ENCODE results near the gene SLC47A2. TPM values are rescaled to one million over a fixed set of nuclear protein-coding genes. Genes with fewer than 3 reads are reported as not detected.
"Not testable (repeated sequence)": the region's sequence is repeated elsewhere in the genome, so short reads cannot be mapped to it uniquely, and the experiment has no call there.

Gene SLC47A2
- total RNA-seq, 1 experiment from 2014 or later: not detected

DNA sequence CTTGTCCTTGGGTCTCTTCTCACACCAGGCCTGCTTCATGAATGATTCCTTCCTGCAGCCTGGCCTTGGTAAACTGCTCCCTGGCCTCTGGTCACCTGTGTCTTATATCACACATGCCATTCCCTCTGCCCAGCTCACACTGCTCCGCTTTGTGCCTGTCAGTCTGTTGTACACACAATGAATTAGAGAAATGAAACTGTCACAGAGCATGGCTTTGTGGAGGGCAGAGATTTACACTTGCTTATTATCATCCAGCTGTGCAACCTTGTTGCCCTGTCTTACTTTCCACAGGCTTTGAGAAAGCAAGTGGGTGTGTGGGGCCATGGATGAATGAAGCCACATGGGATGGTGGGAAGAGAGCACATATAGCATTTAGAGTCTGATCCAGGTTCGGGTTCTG is 45.5 kb downstream of the SLC47A2 start:
- Histone ChIP-seq H3K27me3 (ENCODE audit: control insufficient read depth, insufficient read depth, low read length) (no peaks in the 10 kb centered on the region), H3K4me3 (ENCODE audit: low read depth in 2 of 2, low read length in 2 of 2) (no peak overlapping the region), H3K36me3 (ENCODE audit: control insufficient read depth, insufficient read depth, low read length) (no peaks in the 10 kb centered on the region), H3K27ac (ENCODE audit: low read length) (no peak overlapping the region), H3K4me1 (ENCODE audit: control insufficient read depth, insufficient read depth, low read length) (no peaks in the 10 kb centered on the region), H3K9me3 (ENCODE audit: control insufficient read depth, insufficient read depth, low read depth, low read length) (no peaks in the 10 kb centered on the region)
- BruUV-seq (replicated peaks): no TSS peak
- TF ChIP-seq TCF7L2 (IDR thresholded peaks at IDR 0.05; ENCODE audit: low read depth, low read length) (no peak), POLR2AphosphoS5 (IDR thresholded peaks at IDR 0.05; ENCODE audit: low read depth, low read length) (no peak), SIN3A (IDR thresholded peaks at IDR 0.05; ENCODE audit: borderline replicate concordance, insufficient read depth, low read depth, low read length) (no peak)
- TF ChIP-seq, protein P1, sequence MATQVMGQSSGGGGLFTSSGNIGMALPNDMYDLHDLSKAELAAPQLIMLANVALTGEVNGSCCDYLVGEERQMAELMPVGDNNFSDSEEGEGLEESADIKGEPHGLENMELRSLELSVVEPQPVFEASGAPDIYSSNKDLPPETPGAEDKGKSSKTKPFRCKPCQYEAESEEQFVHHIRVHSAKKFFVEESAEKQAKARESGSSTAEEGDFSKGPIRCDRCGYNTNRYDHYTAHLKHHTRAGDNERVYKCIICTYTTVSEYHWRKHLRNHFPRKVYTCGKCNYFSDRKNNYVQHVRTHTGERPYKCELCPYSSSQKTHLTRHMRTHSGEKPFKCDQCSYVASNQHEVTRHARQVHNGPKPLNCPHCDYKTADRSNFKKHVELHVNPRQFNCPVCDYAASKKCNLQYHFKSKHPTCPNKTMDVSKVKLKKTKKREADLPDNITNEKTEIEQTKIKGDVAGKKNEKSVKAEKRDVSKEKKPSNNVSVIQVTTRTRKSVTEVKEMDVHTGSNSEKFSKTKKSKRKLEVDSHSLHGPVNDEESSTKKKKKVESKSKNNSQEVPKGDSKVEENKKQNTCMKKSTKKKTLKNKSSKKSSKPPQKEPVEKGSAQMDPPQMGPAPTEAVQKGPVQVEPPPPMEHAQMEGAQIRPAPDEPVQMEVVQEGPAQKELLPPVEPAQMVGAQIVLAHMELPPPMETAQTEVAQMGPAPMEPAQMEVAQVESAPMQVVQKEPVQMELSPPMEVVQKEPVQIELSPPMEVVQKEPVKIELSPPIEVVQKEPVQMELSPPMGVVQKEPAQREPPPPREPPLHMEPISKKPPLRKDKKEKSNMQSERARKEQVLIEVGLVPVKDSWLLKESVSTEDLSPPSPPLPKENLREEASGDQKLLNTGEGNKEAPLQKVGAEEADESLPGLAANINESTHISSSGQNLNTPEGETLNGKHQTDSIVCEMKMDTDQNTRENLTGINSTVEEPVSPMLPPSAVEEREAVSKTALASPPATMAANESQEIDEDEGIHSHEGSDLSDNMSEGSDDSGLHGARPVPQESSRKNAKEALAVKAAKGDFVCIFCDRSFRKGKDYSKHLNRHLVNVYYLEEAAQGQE (IDR thresholded peaks at IDR 0.05; ENCODE audit: insufficient read depth in 1 of 2, low read depth in 2 of 2, low read length in 1 of 2): no peak
- TF ChIP-seq, protein P2, sequence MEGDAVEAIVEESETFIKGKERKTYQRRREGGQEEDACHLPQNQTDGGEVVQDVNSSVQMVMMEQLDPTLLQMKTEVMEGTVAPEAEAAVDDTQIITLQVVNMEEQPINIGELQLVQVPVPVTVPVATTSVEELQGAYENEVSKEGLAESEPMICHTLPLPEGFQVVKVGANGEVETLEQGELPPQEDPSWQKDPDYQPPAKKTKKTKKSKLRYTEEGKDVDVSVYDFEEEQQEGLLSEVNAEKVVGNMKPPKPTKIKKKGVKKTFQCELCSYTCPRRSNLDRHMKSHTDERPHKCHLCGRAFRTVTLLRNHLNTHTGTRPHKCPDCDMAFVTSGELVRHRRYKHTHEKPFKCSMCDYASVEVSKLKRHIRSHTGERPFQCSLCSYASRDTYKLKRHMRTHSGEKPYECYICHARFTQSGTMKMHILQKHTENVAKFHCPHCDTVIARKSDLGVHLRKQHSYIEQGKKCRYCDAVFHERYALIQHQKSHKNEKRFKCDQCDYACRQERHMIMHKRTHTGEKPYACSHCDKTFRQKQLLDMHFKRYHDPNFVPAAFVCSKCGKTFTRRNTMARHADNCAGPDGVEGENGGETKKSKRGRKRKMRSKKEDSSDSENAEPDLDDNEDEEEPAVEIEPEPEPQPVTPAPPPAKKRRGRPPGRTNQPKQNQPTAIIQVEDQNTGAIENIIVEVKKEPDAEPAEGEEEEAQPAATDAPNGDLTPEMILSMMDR (IDR thresholded peaks at IDR 0.05): no peak
- intact Hi-C loops (cut with micrococcal nuclease; ENCODE audit: unreplicated experiment) (no loop called here), in situ Hi-C loops (cut with HindIII; ENCODE audit: low pct_unique_long_range_greater_than_20kb, low sequenced_read_pairs) (no loop called here)
- ChIA-PET POLR2A (no interaction called here), CTCF (no interaction called here)
- DNase-seq (ENCODE audit: low read depth, low spot score) (no peak), ATAC-seq (no peak)

DNA sequence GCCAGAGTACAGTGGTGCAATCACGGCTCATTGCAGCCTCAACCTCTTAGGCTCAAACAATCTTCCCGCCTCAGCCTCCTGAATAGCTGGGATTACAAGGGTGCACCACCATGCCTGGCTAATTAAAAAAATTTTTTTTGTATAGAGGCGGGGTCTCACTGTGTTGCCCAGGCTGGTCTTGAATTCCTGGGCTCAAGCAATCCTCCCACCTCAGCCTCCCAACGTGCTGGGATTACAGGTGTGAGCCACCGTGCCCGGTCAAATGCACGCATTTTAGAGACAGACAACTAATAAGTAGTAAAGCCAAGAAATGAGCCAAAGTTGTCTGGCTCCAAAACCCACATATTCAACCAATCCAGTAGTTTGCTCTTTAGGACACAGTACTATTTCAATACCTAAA is 46.7 kb downstream of the SLC47A2 start:
- H3K4me1 ChIP-seq (ENCODE audit: control insufficient read depth, insufficient read depth, low read length); DNase-seq (ENCODE audit: low read depth, low spot score); H3K27me3 ChIP-seq (ENCODE audit: control insufficient read depth, insufficient read depth, low read length); BruUV-seq (replicated peaks); in situ Hi-C loops (cut with HindIII; ENCODE audit: low pct_unique_long_range_greater_than_20kb, low sequenced_read_pairs); H3K9me3 ChIP-seq (ENCODE audit: control insufficient read depth, insufficient read depth, low read depth, low read length); CTCF ChIA-PET; H3K4me3 ChIP-seq (ENCODE audit: low read depth in 2 of 2, low read length in 2 of 2); H3K36me3 ChIP-seq (ENCODE audit: control insufficient read depth, insufficient read depth, low read length); intact Hi-C loops (cut with micrococcal nuclease; ENCODE audit: unreplicated experiment); POLR2A ChIA-PET; H3K27ac ChIP-seq (ENCODE audit: low read length); ATAC-seq: not testable (repeated sequence)

DNA sequence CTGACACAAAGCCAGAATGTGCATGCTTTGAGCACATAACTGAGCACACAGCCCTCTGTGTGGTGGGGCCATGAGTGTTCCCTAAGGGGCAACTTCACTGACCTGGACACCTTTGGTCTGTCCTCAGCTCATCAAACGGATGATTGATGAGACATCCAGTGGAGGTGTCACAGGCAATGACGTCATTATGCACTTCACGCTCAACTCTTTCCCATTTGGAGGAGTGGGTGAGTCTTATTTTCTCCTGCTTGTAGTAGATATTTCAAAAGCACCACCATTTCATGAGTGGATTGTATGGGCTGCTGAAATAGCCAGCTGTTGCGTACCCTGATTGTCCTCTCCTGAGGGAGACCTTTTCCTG is 51.6 kb downstream of the SLC47A2 start:
- BruUV-seq (replicated peaks): no TSS peak
- no peaks in the 10 kb centered on the region for H3K9me3 ChIP-seq (ENCODE audit: control insufficient read depth, insufficient read depth, low read depth, low read length)
- ATAC-seq (no peak), DNase-seq (ENCODE audit: low read depth, low spot score) (no peak)
- intact Hi-C loops (cut with micrococcal nuclease; ENCODE audit: unreplicated experiment) (no loop called here), in situ Hi-C loops (cut with HindIII; ENCODE audit: low pct_unique_long_range_greater_than_20kb, low sequenced_read_pairs) (no loop called here)
- TF ChIP-seq, protein P2 (IDR thresholded peaks at IDR 0.05): no peak
- no peak overlapping the region for H3K27ac ChIP-seq (ENCODE audit: low read length)
- no peaks in the 10 kb centered on the region for H3K36me3 ChIP-seq (ENCODE audit: control insufficient read depth, insufficient read depth, low read length)
- ChIA-PET CTCF (no interaction called here), POLR2A (no interaction called here)
- no peaks in the 10 kb centered on the region for H3K27me3 ChIP-seq (ENCODE audit: control insufficient read depth, insufficient read depth, low read length)
- no peak overlapping the region for H3K4me3 ChIP-seq (ENCODE audit: low read depth in 2 of 2, low read length in 2 of 2)
- no peaks in the 10 kb centered on the region for H3K4me1 ChIP-seq (ENCODE audit: control insufficient read depth, insufficient read depth, low read length)
